ENCODE measurements around the gene LIFR. TPM values are rescaled to one million over a fixed set of nuclear protein-coding genes. Genes with fewer than 3 reads are reported as not detected.

Gene LIFR
- polyA plus RNA-seq, 1 of the 3 experiments (the other 2 are of a cell fraction): 3.8 TPM

DNA sequence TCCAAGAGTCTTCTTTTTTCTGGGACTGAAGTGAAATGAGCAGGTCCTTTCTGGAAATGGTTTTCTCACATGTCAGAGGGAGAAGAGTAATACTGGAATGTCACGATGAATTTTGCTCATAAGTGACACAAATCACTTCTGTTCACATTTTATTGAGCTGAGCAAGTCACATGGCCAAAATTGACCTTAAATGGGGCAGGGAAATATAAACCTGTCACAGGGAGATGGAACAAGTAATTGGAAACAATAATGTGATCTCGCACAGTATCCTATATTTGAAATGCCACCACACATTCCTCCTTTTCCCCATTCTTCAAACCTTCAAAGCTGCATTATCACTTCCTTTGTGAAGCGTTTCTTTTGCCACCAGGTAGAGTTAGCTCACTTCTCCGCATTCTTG is 25.2 kb upstream of the LIFR start:
- no peak for DNase-seq
- no peaks in the 10 kb centered on the region for H3K9me2 ChIP-seq
- H3F3A ChIP-seq (replicated peaks; ENCODE audit: insufficient read depth): no peaks in the 10 kb centered on the region
- POLR2A ChIA-PET: no interaction called here
- H4K20me1 ChIP-seq (ENCODE audit: insufficient read depth): no peaks in the 10 kb centered on the region
- no peaks in the 10 kb centered on the region for H3K79me2 ChIP-seq (ENCODE audit: insufficient read depth)
- no peak for TF ChIP-seq TAF1 (IDR thresholded peaks at IDR 0.05; ENCODE audit: borderline replicate concordance, low read depth, low read length)
- TF ChIP-seq RAD21 (IDR thresholded peaks at IDR 0.05; ENCODE audit: low read length): no peak
- no peak for TF ChIP-seq GABPA (IDR thresholded peaks at IDR 0.05; ENCODE audit: low read depth)
- TF ChIP-seq, protein P1, sequence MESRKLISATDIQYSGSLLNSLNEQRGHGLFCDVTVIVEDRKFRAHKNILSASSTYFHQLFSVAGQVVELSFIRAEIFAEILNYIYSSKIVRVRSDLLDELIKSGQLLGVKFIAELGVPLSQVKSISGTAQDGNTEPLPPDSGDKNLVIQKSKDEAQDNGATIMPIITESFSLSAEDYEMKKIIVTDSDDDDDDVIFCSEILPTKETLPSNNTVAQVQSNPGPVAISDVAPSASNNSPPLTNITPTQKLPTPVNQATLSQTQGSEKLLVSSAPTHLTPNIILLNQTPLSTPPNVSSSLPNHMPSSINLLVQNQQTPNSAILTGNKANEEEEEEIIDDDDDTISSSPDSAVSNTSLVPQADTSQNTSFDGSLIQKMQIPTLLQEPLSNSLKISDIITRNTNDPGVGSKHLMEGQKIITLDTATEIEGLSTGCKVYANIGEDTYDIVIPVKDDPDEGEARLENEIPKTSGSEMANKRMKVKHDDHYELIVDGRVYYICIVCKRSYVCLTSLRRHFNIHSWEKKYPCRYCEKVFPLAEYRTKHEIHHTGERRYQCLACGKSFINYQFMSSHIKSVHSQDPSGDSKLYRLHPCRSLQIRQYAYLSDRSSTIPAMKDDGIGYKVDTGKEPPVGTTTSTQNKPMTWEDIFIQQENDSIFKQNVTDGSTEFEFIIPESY (IDR thresholded peaks at IDR 0.05; ENCODE audit: borderline replicate concordance, low read depth): no peak
- TF ChIP-seq YY1 (IDR thresholded peaks at IDR 0.05; ENCODE audit: low read depth): no peak
- no peak for TF ChIP-seq RCOR1 (IDR thresholded peaks at IDR 0.05; ENCODE audit: low read length)
- TF ChIP-seq TEAD4 (IDR thresholded peaks at IDR 0.05; ENCODE audit: borderline replicate concordance, insufficient read depth): no peak
- TF ChIP-seq EZH2phosphoT487 (IDR thresholded peaks at IDR 0.05; ENCODE audit: borderline replicate concordance, low read depth): no peak
- no peaks in the 10 kb centered on the region for H3K4me1 ChIP-seq (ENCODE audit: control insufficient read depth in 1 of 2, insufficient read depth in 2 of 2, low read depth in 1 of 2, low read length in 1 of 2)
- CTCF ChIA-PET: no interaction called here
- H3K9me3 ChIP-seq: no peaks in the 10 kb centered on the region
- 72% methylated on average over 4 of the region's 4 CpGs for WGBS (ENCODE audit: low lambda C conversion rate)
- peaks cover 5% of the 10 kb centered on the region; the same call in 1 of the 2 replicates for H3K27me3 ChIP-seq (ENCODE audit: insufficient read depth)
- H2AFZ ChIP-seq (ENCODE audit: low read depth): no peak overlapping the region
- no peak overlapping the region for H3K4me2 ChIP-seq
- no peaks in the 10 kb centered on the region for H3K36me3 ChIP-seq (replicated peaks in 1 of 2; ENCODE audit: control insufficient read depth in 1 of 2, insufficient read depth in 2 of 2, low read length in 1 of 2)
- H3K27ac ChIP-seq (ENCODE audit: low read depth in 2 of 2, low read length in 1 of 2): no peak overlapping the region
- H3K9ac ChIP-seq: no peak overlapping the region
- H3K4me3 ChIP-seq (ENCODE audit: low read depth in 2 of 2, low read length in 1 of 2): no peak overlapping the region

DNA sequence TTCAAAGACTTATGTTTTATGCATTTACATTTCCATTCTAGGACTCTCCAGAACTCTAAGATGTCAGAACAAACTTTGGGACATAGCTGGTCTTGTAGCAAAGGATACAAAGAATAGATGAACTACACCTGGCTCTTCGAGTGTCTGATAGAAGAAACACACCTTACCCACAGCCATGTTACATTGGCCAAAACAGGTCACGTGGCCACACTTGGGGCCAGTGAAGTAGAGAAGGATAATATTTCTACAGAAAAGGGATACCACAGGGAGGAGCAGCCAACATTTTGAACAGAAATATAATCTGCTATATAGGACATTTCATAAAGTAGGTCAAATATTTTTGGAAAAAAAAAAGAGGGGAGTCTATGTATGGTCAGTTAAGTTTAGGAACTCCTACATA is 22.7 kb upstream of the LIFR start:
- Histone ChIP-seq H3K4me2 (no peak overlapping the region), H3K9me3 (no peaks in the 10 kb centered on the region), H3K36me3 (replicated peaks in 1 of 2; ENCODE audit: control insufficient read depth in 1 of 2, insufficient read depth in 2 of 2, low read length in 1 of 2) (no peaks in the 10 kb centered on the region), H4K20me1 (ENCODE audit: insufficient read depth) (no peaks in the 10 kb centered on the region), H3K79me2 (ENCODE audit: insufficient read depth) (no peaks in the 10 kb centered on the region), H2AFZ (ENCODE audit: low read depth) (no peak overlapping the region), H3K27ac (ENCODE audit: low read depth in 2 of 2, low read length in 1 of 2) (no peak overlapping the region), H3K27me3 (ENCODE audit: insufficient read depth) (peaks cover 5% of the 10 kb centered on the region; the same call in 1 of the 2 replicates), H3K4me3 (ENCODE audit: low read depth in 2 of 2, low read length in 1 of 2) (no peak overlapping the region), H3F3A (replicated peaks; ENCODE audit: insufficient read depth) (no peaks in the 10 kb centered on the region), H3K9ac (no peak overlapping the region), H3K4me1 (ENCODE audit: control insufficient read depth in 1 of 2, insufficient read depth in 2 of 2, low read depth in 1 of 2, low read length in 1 of 2) (no peaks in the 10 kb centered on the region), H3K9me2 (no peaks in the 10 kb centered on the region)
- whole genome bisulfite sequencing (ENCODE audit: low lambda C conversion rate): 51% methylated on average over 2 of the region's 2 CpGs
- ChIA-PET CTCF (interaction anchor here (1.0 kb wide), 2 partner anchors 137 to 231 kb away, joined by 3 to 6 read pairs; no protein-coding TSS in a partner anchor), POLR2A (no interaction called here)
- DNase-seq: no peak
- TF ChIP-seq, protein P2, sequence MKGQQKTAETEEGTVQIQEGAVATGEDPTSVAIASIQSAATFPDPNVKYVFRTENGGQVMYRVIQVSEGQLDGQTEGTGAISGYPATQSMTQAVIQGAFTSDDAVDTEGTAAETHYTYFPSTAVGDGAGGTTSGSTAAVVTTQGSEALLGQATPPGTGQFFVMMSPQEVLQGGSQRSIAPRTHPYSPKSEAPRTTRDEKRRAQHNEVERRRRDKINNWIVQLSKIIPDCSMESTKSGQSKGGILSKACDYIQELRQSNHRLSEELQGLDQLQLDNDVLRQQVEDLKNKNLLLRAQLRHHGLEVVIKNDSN (IDR thresholded peaks at IDR 0.05; ENCODE audit: borderline replicate concordance, low read depth): no peak
- no peak for TF ChIP-seq MEF2A (IDR thresholded peaks at IDR 0.05; ENCODE audit: borderline replicate concordance, low read depth)
- TF ChIP-seq RXRA (IDR thresholded peaks at IDR 0.05; ENCODE audit: borderline replicate concordance, low read depth): no peak
- TF ChIP-seq NRF1 (IDR thresholded peaks at IDR 0.05; ENCODE audit: low read depth, low read length): no peak
- TF ChIP-seq, protein P3, sequence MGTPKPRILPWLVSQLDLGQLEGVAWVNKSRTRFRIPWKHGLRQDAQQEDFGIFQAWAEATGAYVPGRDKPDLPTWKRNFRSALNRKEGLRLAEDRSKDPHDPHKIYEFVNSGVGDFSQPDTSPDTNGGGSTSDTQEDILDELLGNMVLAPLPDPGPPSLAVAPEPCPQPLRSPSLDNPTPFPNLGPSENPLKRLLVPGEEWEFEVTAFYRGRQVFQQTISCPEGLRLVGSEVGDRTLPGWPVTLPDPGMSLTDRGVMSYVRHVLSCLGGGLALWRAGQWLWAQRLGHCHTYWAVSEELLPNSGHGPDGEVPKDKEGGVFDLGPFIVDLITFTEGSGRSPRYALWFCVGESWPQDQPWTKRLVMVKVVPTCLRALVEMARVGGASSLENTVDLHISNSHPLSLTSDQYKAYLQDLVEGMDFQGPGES (IDR thresholded peaks at IDR 0.05; ENCODE audit: low read depth, low read length): no peak
- TF ChIP-seq, protein P4, sequence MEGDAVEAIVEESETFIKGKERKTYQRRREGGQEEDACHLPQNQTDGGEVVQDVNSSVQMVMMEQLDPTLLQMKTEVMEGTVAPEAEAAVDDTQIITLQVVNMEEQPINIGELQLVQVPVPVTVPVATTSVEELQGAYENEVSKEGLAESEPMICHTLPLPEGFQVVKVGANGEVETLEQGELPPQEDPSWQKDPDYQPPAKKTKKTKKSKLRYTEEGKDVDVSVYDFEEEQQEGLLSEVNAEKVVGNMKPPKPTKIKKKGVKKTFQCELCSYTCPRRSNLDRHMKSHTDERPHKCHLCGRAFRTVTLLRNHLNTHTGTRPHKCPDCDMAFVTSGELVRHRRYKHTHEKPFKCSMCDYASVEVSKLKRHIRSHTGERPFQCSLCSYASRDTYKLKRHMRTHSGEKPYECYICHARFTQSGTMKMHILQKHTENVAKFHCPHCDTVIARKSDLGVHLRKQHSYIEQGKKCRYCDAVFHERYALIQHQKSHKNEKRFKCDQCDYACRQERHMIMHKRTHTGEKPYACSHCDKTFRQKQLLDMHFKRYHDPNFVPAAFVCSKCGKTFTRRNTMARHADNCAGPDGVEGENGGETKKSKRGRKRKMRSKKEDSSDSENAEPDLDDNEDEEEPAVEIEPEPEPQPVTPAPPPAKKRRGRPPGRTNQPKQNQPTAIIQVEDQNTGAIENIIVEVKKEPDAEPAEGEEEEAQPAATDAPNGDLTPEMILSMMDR (IDR thresholded peaks at IDR 0.05): no peak
- TF ChIP-seq RCOR1 (IDR thresholded peaks at IDR 0.05; ENCODE audit: low read length): no peak
- no peak for TF ChIP-seq SMC3 (IDR thresholded peaks at IDR 0.05; ENCODE audit: low read depth, low read length)
- TF ChIP-seq JUND (IDR thresholded peaks at IDR 0.05): no peak

Data from SK-N-SH (cell line).